H9 (cell line): ENCODE measurements around the gene TMEM240. TPM values are rescaled to one million over a fixed set of nuclear protein-coding genes. Genes with fewer than 3 reads are reported as not detected.
A peak's percentile ranks its signal among the peaks of the same experiment; 100 is the strongest.
"Not testable (repeated sequence)": the region's sequence is repeated elsewhere in the genome, so short reads cannot be mapped to it uniquely, and the experiment has no call there.

Experiments used
- DNase-seq: peaks from one replicate; pipeline ENCODE4 v3.0.0-alpha.2; 2017
- H2AFZ ChIP-seq: one replicate; pipeline ENCODE4 v1.6.1; 2013; ENCODE audit warnings: mild to moderate bottlenecking, low read length, control low read depth, moderate library complexity
- H2AK5ac ChIP-seq: 2 replicates; pipeline ENCODE4 v1.6.1; 2013; ENCODE audit warnings: low read length, control low read depth, mixed read lengths; ENCODE audit not compliant: insufficient read length
- H2BK120ac ChIP-seq: one replicate; pipeline ENCODE4 v1.6.1; 2013; ENCODE audit warnings: low read depth, mild to moderate bottlenecking, low read length, control low read depth, inconsistent platforms; ENCODE audit not compliant: poor library complexity, severe bottlenecking
- H2BK12ac ChIP-seq: 2 replicates; pipeline ENCODE4 v1.6.1; 2013; ENCODE audit warnings: low read length, control low read depth, mixed read lengths, low read depth; ENCODE audit not compliant: insufficient read length
- H2BK15ac ChIP-seq: 2 replicates; pipeline ENCODE4 v1.6.1; 2013; ENCODE audit warnings: low read depth, low read length, control low read depth
- H2BK20ac ChIP-seq: one replicate; pipeline ENCODE4 v1.6.1; 2013; ENCODE audit warnings: low read depth, mild to moderate bottlenecking, low read length, control low read depth, inconsistent platforms; ENCODE audit not compliant: poor library complexity, severe bottlenecking
- H2BK5ac ChIP-seq: 2 replicates; pipeline ENCODE4 v1.6.1; 2013; ENCODE audit warnings: low read length, control low read depth, mixed read lengths; ENCODE audit not compliant: insufficient read length
- H3K14ac ChIP-seq: 2 replicates; pipeline ENCODE4 v1.6.1; 2013; ENCODE audit warnings: low read length, control low read depth; ENCODE audit not compliant: insufficient read depth
- H3K18ac ChIP-seq: 2 replicates; pipeline ENCODE4 v1.6.1; 2013; ENCODE audit warnings: low read depth, mild to moderate bottlenecking, mixed read lengths, low read length, control low read depth; ENCODE audit not compliant: insufficient read length
- H3K23ac ChIP-seq: 2 replicates; pipeline ENCODE4 v1.6.1; 2013; ENCODE audit warnings: low read length, control low read depth, mixed read lengths, low read depth; ENCODE audit not compliant: insufficient read length
- H3K23me2 ChIP-seq: 2 replicates; pipeline ENCODE4 v1.6.1; 2013; ENCODE audit warnings: low read depth, mild to moderate bottlenecking, mixed read lengths, low read length, control low read depth; ENCODE audit not compliant: insufficient read length, poor library complexity, severe bottlenecking
- H3K27ac ChIP-seq: 2 replicates; pipeline ENCODE4 v1.5.1; 2013; ENCODE audit warnings: low read length, control low read depth, mixed read lengths, low read depth; ENCODE audit not compliant: insufficient read length
- H3K27me3 ChIP-seq: 2 replicates; pipeline ENCODE4 v1.6.1; 2013; ENCODE audit warnings: low read length, control low read depth, inconsistent platforms; ENCODE audit not compliant: insufficient read depth
- H3K4ac ChIP-seq: 2 replicates; pipeline ENCODE4 v1.6.1; 2013; ENCODE audit warnings: low read depth, mild to moderate bottlenecking, control low read depth, inconsistent platforms, low read length, moderate library complexity
- H3K4me1 ChIP-seq: 2 replicates; pipeline ENCODE4 v1.6.1; 2013; ENCODE audit warnings: low read length, control low read depth, inconsistent platforms; ENCODE audit not compliant: insufficient read depth
- H3K4me2 ChIP-seq: 2 replicates; pipeline ENCODE4 v1.6.1; 2013; ENCODE audit warnings: low read length, control low read depth, mixed read lengths; ENCODE audit not compliant: insufficient read length, insufficient read depth
- H3K56ac ChIP-seq: 2 replicates; pipeline ENCODE4 v1.6.1; 2013; ENCODE audit warnings: low read depth, mild to moderate bottlenecking, mixed read lengths, low read length, control low read depth; ENCODE audit not compliant: insufficient read length
- H3K79me1 ChIP-seq: 2 replicates; pipeline ENCODE4 v1.6.1; 2013; ENCODE audit warnings: low read depth, mild to moderate bottlenecking, moderate library complexity, low read length, control low read depth, inconsistent platforms; ENCODE audit not compliant: insufficient read depth, poor library complexity, severe bottlenecking
- H3K79me2 ChIP-seq: 2 replicates; pipeline ENCODE4 v1.6.1; 2013; ENCODE audit warnings: low read length, control low read depth, inconsistent platforms; ENCODE audit not compliant: insufficient read depth
- H3K9ac ChIP-seq: 2 replicates; pipeline ENCODE4 v1.6.1; 2013; ENCODE audit warnings: low read length, control low read depth, mixed read lengths; ENCODE audit not compliant: insufficient read length; ENCODE audit errors: extremely low read depth
- H3K9me3 ChIP-seq: one replicate; pipeline ENCODE4 v1.6.1; 2013; ENCODE audit warnings: low read depth, low read length, inconsistent platforms; ENCODE audit not compliant: control insufficient read depth
- H3T11ph ChIP-seq: one replicate; pipeline ENCODE4 v1.6.1; 2013; ENCODE audit warnings: mild to moderate bottlenecking, low read length, control low read depth, inconsistent platforms
- H4K20me1 ChIP-seq: one replicate; pipeline ENCODE4 v1.6.1; 2013; ENCODE audit not compliant: control insufficient read depth, insufficient read length, insufficient read depth
- H4K5ac ChIP-seq: 2 replicates; pipeline ENCODE4 v1.6.1; 2013; ENCODE audit warnings: low read depth, mild to moderate bottlenecking, mixed read lengths, low read length, control low read depth; ENCODE audit not compliant: insufficient read length
- H4K8ac ChIP-seq: replicated peaks from 2 replicates; pipeline ENCODE4 v1.6.1; 2013; ENCODE audit warnings: low read length, control low read depth, mixed read lengths, low read depth; ENCODE audit not compliant: insufficient read length
- H4K91ac ChIP-seq: 2 replicates; pipeline ENCODE4 v1.6.1; 2013; ENCODE audit warnings: low read depth, mild to moderate bottlenecking, moderate library complexity, mixed read lengths, low read length, control low read depth; ENCODE audit not compliant: insufficient read length
- H3K27ac Mint-ChIP-seq, 3 experiments: 2 replicates in 2 of 3; 3 replicates in 1 of 3; pipeline ENCODE4 v1.8.0; 2020 to 2021; ENCODE audit warnings: mixed read lengths in 3 of 3, mild to moderate bottlenecking in 1 of 3, moderate library complexity in 1 of 3
- H3K27me3 Mint-ChIP-seq: 2 replicates; pipeline ENCODE4 v1.8.0; 2021; ENCODE audit warnings: low read depth, mild to moderate bottlenecking, moderate library complexity, mixed read lengths
- H3K36me3 Mint-ChIP-seq, 3 experiments: 2 replicates in 2 of 3; 3 replicates in 1 of 3; pipeline ENCODE4 v1.8.0; 2020 to 2021; ENCODE audit warnings: low read depth in 3 of 3, mixed read lengths in 3 of 3; ENCODE audit not compliant: insufficient read depth in 1 of 3
- H3K4me1 Mint-ChIP-seq, 2 experiments: 2 replicates each; pipeline ENCODE4 v1.8.0; 2020; ENCODE audit warnings: mixed read lengths in 2 of 2
- H3K4me3 Mint-ChIP-seq, 2 experiments: 2 replicates in 1 of 2; 3 replicates in 1 of 2; pipeline ENCODE4 v1.8.0; 2020 to 2021; ENCODE audit warnings: mild to moderate bottlenecking in 2 of 2, mixed read lengths in 2 of 2, moderate library complexity in 1 of 2
- H3K9me3 Mint-ChIP-seq, 2 experiments: 2 replicates in 1 of 2; 3 replicates in 1 of 2; pipeline ENCODE4 v1.8.0; 2020; ENCODE audit warnings: mild to moderate bottlenecking in 2 of 2, mixed read lengths in 2 of 2, moderate library complexity in 1 of 2
- WGBS: extraction: QIAGEN DNeasy Blood & Tissue Kit; methylation state at CpG from one replicate; pipeline ENCODE4 v1.1.7; 2013; ENCODE audit warnings: missing lambda C conversion rate, low lambda C conversion rate, mixed read lengths; ENCODE audit not compliant: insufficient read length; ENCODE audit errors: extremely low coverage; 5-methylcytosine and 5-hydroxymethylcytosine counted together
- total RNA-seq: library from RNA; stranded (reverse); gene quantifications from 2 replicates; pipeline ENCODE4 v1.2.1, GENCODE V29; 2021

The TMEM240 gene
- total RNA-seq, 1 experiment from 2014 or later, result 8.7 TPM

DNA sequence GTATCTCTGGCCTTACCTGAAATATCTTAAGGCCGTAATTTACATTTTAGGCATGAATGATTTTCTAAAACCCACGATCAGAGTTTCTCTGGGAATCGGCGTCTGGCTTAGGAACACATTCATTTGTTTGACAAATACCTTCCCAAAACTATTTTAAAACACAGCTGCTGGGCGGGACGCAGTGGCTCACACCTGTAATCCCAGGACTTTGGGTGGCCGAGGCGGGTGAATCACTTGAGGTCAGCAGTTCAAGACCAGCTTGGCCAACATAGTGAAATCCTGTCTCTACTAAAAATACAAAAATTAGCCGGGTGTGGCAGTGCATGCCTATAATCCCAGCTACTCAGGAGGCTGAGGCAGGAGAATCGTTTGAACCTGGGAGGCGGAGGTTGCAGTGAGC, 16.5 kb upstream of the TMEM240 start:
- not testable (repeated sequence) for H2BK120ac ChIP-seq, H3K18ac ChIP-seq, H4K20me1 ChIP-seq, H3K4me1 ChIP-seq, H3K23ac ChIP-seq, H2BK20ac ChIP-seq, H3K4me3 Mint-ChIP-seq, H3K79me1 ChIP-seq, H3K56ac ChIP-seq, H4K5ac ChIP-seq, H4K8ac ChIP-seq, H3T11ph ChIP-seq, H3K14ac ChIP-seq, H3K79me2 ChIP-seq, H3K9me3 ChIP-seq, H2AFZ ChIP-seq, H2BK12ac ChIP-seq, H3K27ac ChIP-seq, H3K9ac ChIP-seq, H3K23me2 ChIP-seq, H2AK5ac ChIP-seq, H3K27me3 ChIP-seq, H4K91ac ChIP-seq, H3K4me1 Mint-ChIP-seq, DNase-seq, H3K4ac ChIP-seq, H3K4me2 ChIP-seq, H2BK15ac ChIP-seq, H3K27me3 Mint-ChIP-seq, H3K9me3 Mint-ChIP-seq, H2BK5ac ChIP-seq
- peak overlapping the region in 1 of 3 experiments; percentile 40; a peak in 1 of 7 replicates for H3K27ac Mint-ChIP-seq
- H3K36me3 Mint-ChIP-seq, result peaks cover 7 to 24% (median 15%) of the 10 kb centered on the region in 3 experiments
- no CpG with 5 or more reads among the region's 11 CpGs for WGBS
